GM21576 (cell line): ENCODE results near the gene PSMB3.

ENCODE experiments used
- ATAC-seq: cut with Tn5 transposase; IDR thresholded peaks from one replicate; pipeline ENCODE4 v1.9.1; 2021; ENCODE audit warnings: mild to moderate bottlenecking, moderate library complexity; ENCODE audit not compliant: unreplicated experiment

PSMB3 gene

GRCh38 chr17:38752308-38753070 is at the start of gene PSMB3:
PSMB3 (plus strand) TSS chr17:38752741; CDS start chr17:38752827, 86 bp downstream.
- ATAC-seq = peak; percentile 79

GRCh38 chr17:38702916-38703741 is 49.4 kb upstream of the PSMB3 start:
- no peak for ATAC-seq

- peak; percentile 30 for ATAC-seq
Measured at GRCh38 chr17:38703742-38704605, 48.6 kb upstream of the PSMB3 start.

GRCh38 chr17:38704606-38705522 is 47.7 kb upstream of the PSMB3 start, which contains the start of gene MLLT6:
MLLT6 (plus strand) TSS chr17:38705273; CDS start chr17:38705633, 360 bp downstream.
- no peak for ATAC-seq

- ATAC-seq = no peak
Measured at GRCh38 chr17:38705523-38705802, 47.1 kb upstream of the PSMB3 start.

GRCh38 chr17:38705803-38706504 is 46.6 kb upstream of the PSMB3 start:
- no peak for ATAC-seq

- ATAC-seq = no peak
Measured at GRCh38 chr17:38706505-38707216, 45.9 kb upstream of the PSMB3 start.

- no peak for ATAC-seq
Measured at GRCh38 chr17:38707678-38708351, 44.7 kb upstream of the PSMB3 start.

- ATAC-seq = no peak
Measured at GRCh38 chr17:38709104-38709820, 43.3 kb upstream of the PSMB3 start.

- ATAC-seq = no peak
Measured at GRCh38 chr17:38709864-38710603, 42.5 kb upstream of the PSMB3 start.

- no peak for ATAC-seq
Measured at GRCh38 chr17:38710604-38710962, 42.0 kb upstream of the PSMB3 start.

GRCh38 chr17:38710985-38711384 is 41.6 kb upstream of the PSMB3 start:
- no peak for ATAC-seq

- no peak for ATAC-seq
Measured at GRCh38 chr17:38711792-38712571, 40.6 kb upstream of the PSMB3 start.

GRCh38 chr17:38712593-38712992 is 39.9 kb upstream of the PSMB3 start:
- ATAC-seq = no peak

- no peak for ATAC-seq
Measured at GRCh38 chr17:38713456-38714075, 39.0 kb upstream of the PSMB3 start.
